Measurements from ENCODE around the gene ITGB8.

The ITGB8 gene

DNA sequence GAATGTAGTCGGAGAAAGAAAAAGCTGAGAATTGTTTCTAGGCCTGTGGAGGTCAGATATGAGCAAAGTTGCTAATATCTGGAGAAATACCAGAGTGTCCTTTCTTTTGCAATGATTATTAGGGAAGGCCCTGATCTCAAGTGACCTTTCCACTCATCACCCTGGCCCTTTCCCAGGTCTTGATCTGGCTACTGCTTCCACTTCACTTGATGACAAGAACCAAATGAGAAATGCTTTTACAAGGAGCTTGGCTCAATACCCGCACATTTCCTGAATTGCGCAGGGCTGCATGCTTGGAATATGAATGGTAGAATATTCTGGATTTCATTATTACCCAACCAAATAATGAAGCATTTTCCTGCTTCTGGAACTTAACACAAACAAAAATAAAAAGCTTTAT is 104.6 kb downstream of the ITGB8 start:
- peak; percentile 93 for DNase-seq (ENCODE audit: low read depth)

DNA sequence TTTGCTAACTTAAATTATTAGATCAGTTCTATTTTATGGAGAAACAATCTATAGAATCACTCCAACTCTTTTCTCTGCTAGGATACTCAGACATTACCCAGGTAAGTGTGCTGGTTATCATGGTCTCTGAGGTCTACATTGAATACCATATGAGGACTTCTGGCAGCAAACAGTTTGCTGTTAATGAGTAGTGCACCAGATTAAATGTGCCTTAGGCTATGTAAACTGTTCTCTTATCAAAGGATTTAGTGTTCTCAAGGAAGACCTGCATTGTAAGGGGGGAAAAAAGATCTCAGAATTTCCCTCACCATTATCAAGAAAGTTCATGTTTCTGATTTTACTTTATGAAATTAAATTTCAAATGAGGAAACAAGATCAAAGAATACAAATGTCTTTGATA is 107.5 kb downstream of the ITGB8 start:
- H3K4me3 ChIP-seq (ENCODE audit: low read length) = no peak overlapping the region

More for the DNA sequence above, 104.6 kb downstream of the ITGB8 start:
- no peak overlapping the region for H3K4me3 ChIP-seq (ENCODE audit: low read length)
- TF ChIP-seq, protein P1, sequence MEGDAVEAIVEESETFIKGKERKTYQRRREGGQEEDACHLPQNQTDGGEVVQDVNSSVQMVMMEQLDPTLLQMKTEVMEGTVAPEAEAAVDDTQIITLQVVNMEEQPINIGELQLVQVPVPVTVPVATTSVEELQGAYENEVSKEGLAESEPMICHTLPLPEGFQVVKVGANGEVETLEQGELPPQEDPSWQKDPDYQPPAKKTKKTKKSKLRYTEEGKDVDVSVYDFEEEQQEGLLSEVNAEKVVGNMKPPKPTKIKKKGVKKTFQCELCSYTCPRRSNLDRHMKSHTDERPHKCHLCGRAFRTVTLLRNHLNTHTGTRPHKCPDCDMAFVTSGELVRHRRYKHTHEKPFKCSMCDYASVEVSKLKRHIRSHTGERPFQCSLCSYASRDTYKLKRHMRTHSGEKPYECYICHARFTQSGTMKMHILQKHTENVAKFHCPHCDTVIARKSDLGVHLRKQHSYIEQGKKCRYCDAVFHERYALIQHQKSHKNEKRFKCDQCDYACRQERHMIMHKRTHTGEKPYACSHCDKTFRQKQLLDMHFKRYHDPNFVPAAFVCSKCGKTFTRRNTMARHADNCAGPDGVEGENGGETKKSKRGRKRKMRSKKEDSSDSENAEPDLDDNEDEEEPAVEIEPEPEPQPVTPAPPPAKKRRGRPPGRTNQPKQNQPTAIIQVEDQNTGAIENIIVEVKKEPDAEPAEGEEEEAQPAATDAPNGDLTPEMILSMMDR (conservative IDR thresholded peaks at IDR 0.05; ENCODE audit: low read length) = no peak

DNA sequence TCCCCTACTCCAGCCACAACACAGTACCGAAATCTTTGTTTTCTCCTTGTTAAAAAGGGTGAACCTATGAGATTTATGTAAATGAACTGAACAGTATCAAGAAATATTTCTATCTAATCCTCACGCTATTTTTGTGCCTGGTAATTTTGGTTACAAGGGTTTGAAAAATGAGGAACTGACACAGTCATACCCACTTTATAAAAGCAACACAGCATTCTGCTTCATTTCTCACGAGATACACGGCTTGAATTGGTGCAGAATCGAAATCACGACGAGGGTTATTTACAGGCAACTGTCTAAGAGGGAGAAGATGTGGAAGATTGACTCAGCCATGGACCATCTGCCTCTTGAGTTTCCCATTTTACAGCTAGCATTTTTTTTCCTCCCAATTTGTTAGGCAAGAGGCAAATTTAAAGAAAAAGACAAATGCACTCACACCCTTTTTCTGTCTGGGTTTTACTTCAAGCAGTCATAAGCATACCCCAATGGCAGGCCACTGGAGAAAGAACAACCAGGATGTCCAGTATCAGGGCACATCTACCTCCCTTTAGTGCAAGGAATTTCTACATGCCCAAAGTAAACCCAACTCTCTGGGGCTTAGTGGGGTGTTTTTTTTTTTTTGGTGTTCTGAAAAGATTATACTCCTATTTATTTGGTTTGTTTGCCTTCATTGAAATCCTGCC is 108.1 kb downstream of the ITGB8 start:
- TF ChIP-seq, protein P1 (conservative IDR thresholded peaks at IDR 0.05; ENCODE audit: low read length) = no peak
- no peak overlapping the region for H3K4me3 ChIP-seq (ENCODE audit: low read length)
- DNase-seq (ENCODE audit: low read depth) = no peak

More for the DNA sequence above, 107.5 kb downstream of the ITGB8 start:
- TF ChIP-seq, protein P1 (conservative IDR thresholded peaks at IDR 0.05; ENCODE audit: low read length) = no peak
- no peak for DNase-seq (ENCODE audit: low read depth)

DNA sequence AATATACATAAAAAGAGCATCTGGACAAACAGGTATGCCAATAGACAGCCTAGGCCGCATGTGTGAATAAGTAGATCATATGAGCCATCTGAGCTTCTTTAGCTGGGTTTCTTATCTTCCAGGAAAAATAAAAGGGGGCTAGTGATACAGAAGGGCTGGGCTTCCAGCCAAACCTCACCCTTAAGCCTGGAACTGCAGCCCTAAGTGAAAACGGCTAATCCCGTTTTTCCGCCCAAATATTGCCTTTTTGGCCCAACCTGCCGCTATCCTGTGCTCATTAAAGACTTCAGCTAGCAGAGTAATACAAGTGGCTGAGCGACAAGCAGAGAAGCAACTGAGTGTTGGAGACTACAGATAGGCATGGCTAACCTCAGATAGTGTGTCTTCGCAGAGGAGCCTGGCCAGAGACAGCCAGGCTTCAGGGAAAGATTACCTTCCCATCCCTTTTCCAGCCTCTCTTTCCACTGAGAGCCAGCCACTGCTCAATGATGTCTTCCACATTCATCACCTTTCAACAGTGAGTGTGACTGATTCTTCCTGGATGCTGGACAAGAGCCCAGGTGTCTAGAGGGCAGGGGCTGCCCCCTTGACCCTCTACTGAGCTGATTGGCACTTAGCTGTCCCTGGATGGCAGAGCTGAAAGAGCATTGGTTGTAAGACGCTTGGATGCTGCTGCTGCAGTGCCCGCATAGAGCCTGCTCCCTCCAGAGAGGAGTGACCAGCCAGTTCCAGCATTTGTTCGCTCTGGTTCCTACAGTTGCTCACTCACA is 108.9 kb downstream of the ITGB8 start:
- no peak for DNase-seq (ENCODE audit: low read depth)
- H3K4me3 ChIP-seq (ENCODE audit: low read length) = no peak overlapping the region
- TF ChIP-seq, protein P1 (conservative IDR thresholded peaks at IDR 0.05; ENCODE audit: low read length) = no peak

DNA sequence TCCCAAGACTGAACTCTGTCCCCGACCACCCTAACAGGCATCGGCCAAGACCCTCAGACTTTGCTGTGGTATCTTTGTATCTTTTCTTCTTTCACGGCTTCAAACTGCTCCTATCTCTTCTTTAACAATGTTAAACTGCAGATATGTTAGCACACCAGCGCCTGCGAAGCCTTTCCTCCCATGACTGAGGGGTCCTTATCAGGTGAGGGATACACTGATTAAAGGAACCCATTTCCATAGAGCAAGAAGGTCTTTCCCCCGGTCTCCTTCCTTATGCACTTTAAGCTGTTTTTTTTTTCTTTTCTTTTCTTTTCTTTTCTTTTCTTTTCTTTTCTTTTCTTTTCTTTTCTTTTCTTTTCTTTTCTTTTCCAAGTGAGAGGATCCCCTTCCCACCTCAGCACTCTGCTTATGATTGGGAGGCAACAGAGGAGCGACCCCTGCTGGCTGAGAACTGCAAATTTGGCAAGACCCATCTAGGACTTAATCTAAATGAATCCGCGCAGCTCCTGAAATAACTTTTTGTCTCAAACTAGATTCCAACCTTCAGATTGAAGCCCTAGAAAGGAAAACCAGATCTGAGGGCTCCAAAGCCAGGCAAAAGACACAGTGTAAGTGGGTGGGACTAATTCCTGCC is 109.9 kb downstream of the ITGB8 start:
- TF ChIP-seq, protein P1 (conservative IDR thresholded peaks at IDR 0.05; ENCODE audit: low read length) = peak; percentile 57
- H3K4me3 ChIP-seq (ENCODE audit: low read length) = no peak overlapping the region
- peak; percentile 21 for DNase-seq (ENCODE audit: low read depth)

DNA sequence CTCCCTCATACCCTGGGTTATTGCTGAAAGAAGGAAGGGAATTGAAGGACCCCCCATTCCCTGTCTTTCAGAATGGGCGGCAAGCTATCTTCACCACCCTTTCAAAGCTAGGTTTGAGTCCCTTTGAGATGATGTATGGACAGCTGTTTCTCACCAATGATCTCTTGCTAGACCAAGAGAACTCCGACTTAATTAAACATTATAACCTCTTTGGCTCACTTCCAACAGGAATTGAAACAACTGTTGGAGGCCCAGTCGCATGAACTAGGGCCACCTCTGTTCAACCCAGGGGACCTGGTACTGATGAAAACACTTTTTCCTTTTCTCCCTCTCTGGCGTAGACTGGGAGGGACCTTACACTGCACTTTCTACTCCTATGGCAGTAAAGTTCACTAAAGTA is 110.6 kb downstream of the ITGB8 start:
- H3K4me3 ChIP-seq (ENCODE audit: low read length) = no peak overlapping the region
- DNase-seq (ENCODE audit: low read depth) = no peak
- TF ChIP-seq, protein P1 (conservative IDR thresholded peaks at IDR 0.05; ENCODE audit: low read length) = no peak

Data from AG10803 (cell line).